ENCODE results near the gene CRACR2B.

The CRACR2B gene

DNA sequence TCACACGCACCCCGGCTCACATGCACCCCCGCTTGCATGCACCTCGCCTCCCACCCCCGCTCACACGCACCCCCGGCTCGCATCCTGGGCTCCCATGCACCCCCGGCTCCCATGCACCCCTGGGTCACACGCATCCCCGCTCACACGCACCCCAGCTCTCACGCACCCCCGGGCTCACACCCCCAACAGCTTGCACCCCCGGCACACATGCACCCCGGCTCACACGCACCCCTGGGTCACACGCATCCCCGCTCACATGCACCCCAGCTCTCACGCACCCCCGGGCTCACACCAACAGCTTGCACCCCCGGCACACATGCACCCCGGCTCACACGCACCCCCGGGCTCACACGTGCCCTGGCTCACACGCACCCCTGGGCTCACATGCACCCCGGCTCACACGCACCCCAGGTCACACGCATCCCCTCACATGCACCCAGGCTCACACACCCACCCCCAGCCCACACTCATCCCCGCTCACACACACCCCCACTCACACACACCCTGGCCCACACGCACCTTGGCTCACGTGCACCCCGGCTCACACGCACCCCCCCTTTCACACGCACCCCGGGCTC, 31.1 kb downstream of the CRACR2B start:
- TF ChIP-seq, protein P1, sequence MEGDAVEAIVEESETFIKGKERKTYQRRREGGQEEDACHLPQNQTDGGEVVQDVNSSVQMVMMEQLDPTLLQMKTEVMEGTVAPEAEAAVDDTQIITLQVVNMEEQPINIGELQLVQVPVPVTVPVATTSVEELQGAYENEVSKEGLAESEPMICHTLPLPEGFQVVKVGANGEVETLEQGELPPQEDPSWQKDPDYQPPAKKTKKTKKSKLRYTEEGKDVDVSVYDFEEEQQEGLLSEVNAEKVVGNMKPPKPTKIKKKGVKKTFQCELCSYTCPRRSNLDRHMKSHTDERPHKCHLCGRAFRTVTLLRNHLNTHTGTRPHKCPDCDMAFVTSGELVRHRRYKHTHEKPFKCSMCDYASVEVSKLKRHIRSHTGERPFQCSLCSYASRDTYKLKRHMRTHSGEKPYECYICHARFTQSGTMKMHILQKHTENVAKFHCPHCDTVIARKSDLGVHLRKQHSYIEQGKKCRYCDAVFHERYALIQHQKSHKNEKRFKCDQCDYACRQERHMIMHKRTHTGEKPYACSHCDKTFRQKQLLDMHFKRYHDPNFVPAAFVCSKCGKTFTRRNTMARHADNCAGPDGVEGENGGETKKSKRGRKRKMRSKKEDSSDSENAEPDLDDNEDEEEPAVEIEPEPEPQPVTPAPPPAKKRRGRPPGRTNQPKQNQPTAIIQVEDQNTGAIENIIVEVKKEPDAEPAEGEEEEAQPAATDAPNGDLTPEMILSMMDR (IDR thresholded peaks at IDR 0.05; ENCODE audit: extremely low read depth, missing control alignments), result no peak
- DNase-seq (ENCODE audit: low spot score), result no peak

DNA sequence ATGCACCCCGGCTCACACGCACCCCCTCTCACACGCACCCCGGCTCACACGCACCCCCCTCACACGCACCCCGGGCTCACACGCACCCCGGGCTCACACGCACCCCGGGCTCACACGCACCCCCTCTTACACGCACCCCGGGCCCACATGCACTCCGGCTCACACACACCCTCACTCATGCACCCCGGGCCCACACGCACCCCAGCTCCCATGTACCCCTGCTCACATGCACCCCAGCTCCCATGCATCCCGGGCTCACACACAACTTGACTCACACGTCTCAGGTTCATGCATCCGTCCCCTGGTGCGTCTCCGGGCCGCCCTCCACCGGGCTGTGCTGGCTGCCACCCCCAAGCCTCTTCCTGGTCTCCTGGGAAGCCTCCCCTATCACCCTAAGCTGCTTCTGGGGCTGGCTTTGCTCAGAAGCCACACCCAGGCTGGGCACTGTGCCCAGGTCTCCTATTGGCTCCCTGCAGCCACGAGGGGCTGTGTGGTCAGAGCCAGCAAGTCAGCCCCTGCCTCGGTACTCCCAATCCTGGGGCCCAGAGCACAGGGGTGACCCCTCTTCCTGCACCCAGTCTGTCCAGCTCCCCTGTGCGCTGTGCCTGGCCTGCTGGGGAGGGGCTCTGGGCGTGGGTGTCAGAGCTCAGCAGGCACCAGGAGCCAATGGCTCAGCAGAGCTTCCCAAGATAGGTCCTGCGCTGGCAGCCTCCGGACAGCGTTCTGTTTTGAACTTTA, 31.8 kb downstream of the CRACR2B start:
- TF ChIP-seq, protein P1 (IDR thresholded peaks at IDR 0.05; ENCODE audit: extremely low read depth, missing control alignments), result no peak
- DNase-seq (ENCODE audit: low spot score), result no peak

DNA sequence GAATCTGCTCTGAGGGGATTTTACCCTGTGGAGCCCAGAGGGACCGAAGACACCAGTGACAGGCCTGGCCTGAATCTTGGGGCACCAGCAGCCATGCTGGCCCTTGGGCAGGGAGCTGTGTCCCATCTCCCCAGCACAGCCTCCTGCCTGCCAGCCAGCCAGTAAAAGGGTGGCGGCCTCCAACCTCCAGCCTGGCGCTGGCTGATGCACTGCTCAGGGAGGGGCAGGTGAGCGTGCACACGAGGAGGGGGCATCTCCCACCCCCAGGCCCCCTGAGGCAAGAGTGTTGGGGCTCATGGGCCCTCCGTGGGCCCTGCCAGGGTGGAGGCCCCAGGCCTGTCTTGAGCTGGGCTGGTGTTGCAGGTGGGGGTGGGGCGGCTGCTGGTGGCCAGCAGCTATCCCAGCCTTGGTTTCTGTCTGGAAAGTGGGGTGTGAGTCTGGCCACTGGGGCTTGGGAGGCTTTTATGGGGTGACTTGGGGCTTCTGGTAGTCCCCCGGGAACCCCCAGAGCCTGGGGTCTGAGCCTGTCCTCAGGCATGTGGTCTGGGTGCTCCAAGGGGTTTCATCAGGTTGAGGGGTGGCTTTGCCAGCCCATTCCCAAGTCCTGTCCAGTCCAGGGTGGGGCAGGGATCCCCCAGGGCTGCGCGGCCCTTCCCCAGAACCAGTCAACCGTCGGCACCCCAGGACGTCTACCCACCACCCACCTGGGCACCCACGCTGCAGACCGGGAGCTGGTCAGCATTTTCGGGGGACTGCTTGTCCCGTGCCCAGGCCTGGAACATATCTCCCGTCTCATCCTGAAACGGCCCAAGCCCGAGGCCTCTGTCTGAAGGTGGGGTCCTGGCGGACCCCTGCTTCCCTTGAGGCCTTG, 32.8 kb downstream of the CRACR2B start:
- TF ChIP-seq, protein P1 (IDR thresholded peaks at IDR 0.05; ENCODE audit: extremely low read depth, missing control alignments), result no peak
- no peak for DNase-seq (ENCODE audit: low spot score)

DNA sequence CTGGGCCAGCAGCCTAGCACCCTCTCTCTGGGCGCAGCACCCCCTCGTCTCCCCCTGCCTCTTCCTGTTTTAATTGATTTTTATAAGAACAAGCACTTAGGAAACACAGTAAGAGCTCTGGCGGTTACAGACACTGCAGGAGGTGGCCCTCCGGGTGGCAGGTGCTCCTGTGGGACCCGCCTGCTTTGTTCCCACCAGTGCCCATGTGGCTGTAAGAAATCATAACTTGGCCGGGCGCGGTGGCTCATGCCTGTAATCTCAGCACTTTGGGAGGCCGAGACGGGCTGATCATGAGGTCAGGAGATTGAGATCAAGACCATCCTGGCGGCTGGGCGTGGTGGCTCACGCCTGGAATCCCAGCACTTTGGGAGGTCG, 33.4 kb downstream of the CRACR2B start:
- TF ChIP-seq, protein P1 (IDR thresholded peaks at IDR 0.05; ENCODE audit: extremely low read depth, missing control alignments), result no peak
- DNase-seq (ENCODE audit: low spot score), result no peak

DNA sequence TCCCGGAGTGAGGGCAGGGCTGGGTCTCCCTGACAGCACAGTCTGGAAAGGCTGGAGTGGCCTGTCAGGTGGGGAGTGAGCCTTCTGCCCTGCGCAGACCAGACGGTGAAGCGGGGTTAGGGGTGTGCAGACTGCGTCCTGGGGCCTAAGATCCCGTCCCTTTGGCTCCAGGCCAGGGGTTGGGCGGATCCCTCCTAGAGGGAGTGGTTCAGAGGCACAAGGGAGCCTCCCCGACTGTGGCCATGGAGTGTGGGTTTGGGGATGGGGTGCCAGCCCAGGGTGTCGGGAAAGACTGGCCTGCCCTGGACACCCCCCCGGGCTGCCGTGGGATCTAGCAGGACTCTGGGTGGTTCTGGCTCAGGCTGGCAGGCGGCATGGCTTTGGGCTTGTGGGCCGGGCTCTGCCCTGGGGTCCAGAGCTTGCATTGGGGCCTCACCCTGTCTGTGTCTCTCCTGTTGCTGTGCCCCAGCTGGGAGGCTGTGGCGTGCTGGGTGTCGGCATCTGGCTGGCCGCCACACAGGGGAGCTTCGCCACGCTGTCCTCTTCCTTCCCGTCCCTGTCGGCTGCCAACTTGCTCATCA, 34.5 kb downstream of the CRACR2B start:
- TF ChIP-seq, protein P1 (IDR thresholded peaks at IDR 0.05; ENCODE audit: extremely low read depth, missing control alignments), result no peak
- DNase-seq (ENCODE audit: low spot score), result no peak

DNA sequence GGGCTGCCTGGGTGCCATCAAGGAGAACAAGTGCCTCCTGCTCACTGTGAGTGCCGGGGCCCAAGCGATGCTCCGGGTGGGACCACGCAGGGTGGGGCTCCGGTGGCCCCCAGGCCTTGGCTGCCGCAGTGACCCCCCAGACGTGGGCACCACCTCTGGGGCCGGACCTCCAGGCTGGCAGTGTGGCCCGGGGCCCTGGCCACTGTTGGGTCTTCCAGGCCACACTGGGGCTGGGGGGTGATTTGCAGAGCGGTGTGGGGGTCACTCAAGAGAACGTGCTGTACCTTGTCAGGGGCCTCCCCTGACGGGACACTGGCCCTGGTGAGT, 34.9 kb downstream of the CRACR2B start:
- TF ChIP-seq, protein P1 (IDR thresholded peaks at IDR 0.05; ENCODE audit: extremely low read depth, missing control alignments), result no peak
- no peak for DNase-seq (ENCODE audit: low spot score)

Data from GM20000 (cell line).